Stimulated activated CD8-positive, alpha-beta memory T cell treated with anti-CD3 and anti-CD28 coated beads, Interleukin-15, amount 100 ng/mL, for 24 hours (primary cell): Measurements from ENCODE around the gene STIM1.

ENCODE experiments used
- DNase-seq: peaks from one replicate; pipeline ENCODE4 v3.0.0-alpha.2; 2020; ENCODE audit warnings: low read depth

The STIM1 gene

GRCh38 chr11:3830730-3831129 is 24.7 kb upstream of the STIM1 start:
- no peak for DNase-seq

- DNase-seq = no peak
Measured at GRCh38 chr11:3831378-3832239, 23.9 kb upstream of the STIM1 start.

- DNase-seq = no peak
Measured at GRCh38 chr11:3832816-3833215, 22.6 kb upstream of the STIM1 start.

- DNase-seq = no peak
Measured at GRCh38 chr11:3833449-3833848, 22.0 kb upstream of the STIM1 start.

GRCh38 chr11:3834349-3834663 is 21.2 kb upstream of the STIM1 start:
- no peak for DNase-seq

GRCh38 chr11:3834664-3835461 is 20.6 kb upstream of the STIM1 start:
- DNase-seq = no peak

GRCh38 chr11:3835751-3836150 is 19.7 kb upstream of the STIM1 start:
- DNase-seq = no peak

- DNase-seq = no peak
Measured at GRCh38 chr11:3836903-3837302, 18.6 kb upstream of the STIM1 start.

GRCh38 chr11:3837793-3838192 is 17.7 kb upstream of the STIM1 start:
- DNase-seq = no peak

- DNase-seq = no peak
Measured at GRCh38 chr11:3838504-3838903, 17.0 kb upstream of the STIM1 start.

GRCh38 chr11:3840004-3840869 is 15.2 kb upstream of the STIM1 start:
- no peak for DNase-seq

- peak; percentile 52 for DNase-seq
Measured at GRCh38 chr11:3840870-3841425, 14.5 kb upstream of the STIM1 start, which contains the start of gene RHOG. Gene RHOG, minus strand, starts transcription at chr11:3840959. Its CDS starts 12,821 bp downstream, at chr11:3828138.

GRCh38 chr11:3841426-3842350 is 13.8 kb upstream of the STIM1 start:
- DNase-seq = peak; percentile 69

GRCh38 chr11:3843326-3843725 is 12.1 kb upstream of the STIM1 start:
- no peak for DNase-seq

- DNase-seq = no peak
Measured at GRCh38 chr11:3845246-3845645, 10.2 kb upstream of the STIM1 start.

- no peak for DNase-seq
Measured at GRCh38 chr11:3845670-3846069, 9.8 kb upstream of the STIM1 start.

- DNase-seq = no peak
Measured at GRCh38 chr11:3849297-3849874, 6.1 kb upstream of the STIM1 start.

GRCh38 chr11:3853545-3853842 is 2.0 kb upstream of the STIM1 start:
- no peak for DNase-seq

GRCh38 chr11:3853899-3854659 is 1.4 kb upstream of the STIM1 start:
- DNase-seq = peak; percentile 21

- no peak for DNase-seq
Measured at GRCh38 chr11:3854660-3854976, 846 bp upstream of the STIM1 start.
